DMS153 (cell line): ENCODE data around the gene SERPIND1.
"Not testable (repeated sequence)": the region's sequence is repeated elsewhere in the genome, so short reads cannot be mapped to it uniquely, and the experiment has no call there.

Experiments used
- DNase-seq: peaks from one replicate; lab custom pipeline; 2025; lab: John Stamatoyannopoulos, UW

SERPIND1 gene, protein sequence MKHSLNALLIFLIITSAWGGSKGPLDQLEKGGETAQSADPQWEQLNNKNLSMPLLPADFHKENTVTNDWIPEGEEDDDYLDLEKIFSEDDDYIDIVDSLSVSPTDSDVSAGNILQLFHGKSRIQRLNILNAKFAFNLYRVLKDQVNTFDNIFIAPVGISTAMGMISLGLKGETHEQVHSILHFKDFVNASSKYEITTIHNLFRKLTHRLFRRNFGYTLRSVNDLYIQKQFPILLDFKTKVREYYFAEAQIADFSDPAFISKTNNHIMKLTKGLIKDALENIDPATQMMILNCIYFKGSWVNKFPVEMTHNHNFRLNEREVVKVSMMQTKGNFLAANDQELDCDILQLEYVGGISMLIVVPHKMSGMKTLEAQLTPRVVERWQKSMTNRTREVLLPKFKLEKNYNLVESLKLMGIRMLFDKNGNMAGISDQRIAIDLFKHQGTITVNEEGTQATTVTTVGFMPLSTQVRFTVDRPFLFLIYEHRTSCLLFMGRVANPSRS

DNA sequence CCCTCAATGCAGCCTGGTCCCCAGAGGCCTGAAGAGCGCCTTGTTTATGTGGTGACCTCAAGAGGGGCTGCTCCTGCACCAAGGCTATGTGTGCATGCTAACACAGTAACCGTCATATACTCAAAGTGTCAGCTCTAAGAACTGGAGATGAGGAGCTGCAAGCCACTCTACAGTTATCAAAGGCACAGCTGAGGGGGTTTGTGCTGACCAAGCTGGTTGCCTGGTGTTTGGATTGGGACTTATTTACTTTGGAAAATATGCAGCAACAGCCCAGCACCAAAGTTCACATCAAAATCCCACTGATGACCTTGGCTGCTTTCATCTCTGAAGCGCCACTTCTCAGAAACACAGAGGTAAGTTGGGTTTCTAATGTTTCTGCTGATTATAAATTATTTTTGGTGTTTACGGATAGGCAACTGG, at the start of gene SERPIND1:
Gene SERPIND1, plus strand, starts transcription at position 321 of the 420 bp plus-strand sequence. CDS start 5,200 bp downstream, outside the sequence.
- no peak for DNase-seq

DNA sequence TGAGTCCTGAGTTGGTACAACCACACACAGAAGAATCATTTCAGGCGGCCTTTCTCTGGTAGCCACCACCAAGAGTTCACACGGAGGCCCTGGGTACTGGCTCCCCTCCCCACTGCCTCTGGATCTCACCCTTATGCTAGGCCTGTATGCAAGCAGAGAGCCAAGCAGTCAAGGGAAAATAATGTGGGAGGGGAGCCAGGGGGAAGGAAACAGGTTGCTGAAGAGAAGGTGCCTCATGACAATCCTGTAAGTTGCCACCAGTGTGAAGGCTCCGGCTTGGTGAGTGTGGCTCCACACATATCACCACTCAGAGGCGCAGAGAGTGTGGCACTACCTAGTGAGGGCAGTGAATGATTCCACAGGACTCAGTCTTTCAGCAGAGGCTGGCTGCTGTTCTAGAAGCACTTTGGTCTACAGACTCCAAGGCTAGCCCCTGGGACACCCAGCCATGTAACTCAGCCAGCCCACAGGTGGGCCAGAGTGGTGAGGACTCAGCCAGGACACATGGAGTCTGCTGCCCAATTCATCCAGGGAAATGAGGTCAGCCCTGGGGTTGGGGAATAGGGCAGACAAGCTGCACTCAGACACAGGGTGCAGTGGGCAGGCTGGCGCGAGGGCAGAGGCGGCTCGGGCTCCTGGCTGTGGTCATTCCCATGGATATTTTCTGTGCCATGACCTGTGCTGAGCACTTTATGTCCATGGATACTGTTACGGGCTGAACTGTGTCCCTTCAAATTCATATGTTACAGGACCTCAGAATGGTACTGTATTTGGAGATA, 49.0 kb upstream of the SERPIND1 start:
- DNase-seq: no peak

- DNase-seq: no peak
Measured at GRCh38 chr22:20725987-20726558, 47.8 kb upstream of the SERPIND1 start.

DNA sequence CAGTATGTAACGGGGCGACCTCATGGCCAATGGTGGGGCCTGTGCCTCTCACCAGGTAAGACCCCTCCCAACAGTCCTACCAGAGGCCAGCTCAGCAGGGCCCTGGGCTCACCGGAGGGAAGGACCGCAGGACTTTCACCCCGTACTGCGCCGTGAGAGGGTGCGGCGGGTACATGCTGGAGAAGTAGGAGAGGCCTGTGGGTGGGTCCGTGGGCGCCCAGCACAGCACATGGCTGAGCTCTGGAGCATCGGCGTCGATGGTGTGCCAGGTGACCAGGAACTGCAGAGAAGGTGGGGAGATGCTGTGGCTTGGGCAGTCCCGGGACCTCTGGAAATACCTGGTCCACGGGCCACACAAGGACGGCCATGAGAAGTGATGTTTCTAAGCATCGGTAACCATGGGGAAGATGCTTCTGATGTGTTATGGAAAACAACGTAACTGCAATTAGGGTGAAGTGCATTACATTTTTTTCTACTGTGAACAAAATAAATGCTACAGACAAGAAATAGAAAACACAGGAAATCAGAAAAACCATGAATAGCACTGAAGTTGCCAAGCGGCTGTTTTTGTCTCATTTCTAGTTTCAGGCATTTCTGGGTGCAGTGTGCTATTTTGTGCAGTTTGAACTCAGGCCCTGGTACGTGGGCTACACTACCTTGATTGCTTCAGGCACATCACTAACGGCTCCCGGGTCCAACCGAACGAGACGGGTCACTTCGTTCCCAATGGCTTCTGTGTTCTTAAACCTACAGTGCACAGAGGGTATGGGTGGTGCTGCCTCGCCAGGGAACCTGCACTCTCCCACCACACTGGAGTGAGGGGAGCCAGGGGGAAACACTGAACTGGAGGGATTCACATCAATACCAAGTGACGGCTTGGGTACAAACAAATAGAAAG, 46.5 kb upstream of the SERPIND1 start:
- no peak for DNase-seq

GRCh38 chr22:20728523-20729190, 45.3 kb upstream of the SERPIND1 start:
- no peak for DNase-seq

- no peak for DNase-seq
Measured at GRCh38 chr22:20729194-20729593, 44.7 kb upstream of the SERPIND1 start.

- DNase-seq: not testable (repeated sequence)
Measured at GRCh38 chr22:20732431-20732830, 41.5 kb upstream of the SERPIND1 start.

GRCh38 chr22:20735356-20736162, 38.4 kb upstream of the SERPIND1 start:
- not testable (repeated sequence) for DNase-seq

DNA sequence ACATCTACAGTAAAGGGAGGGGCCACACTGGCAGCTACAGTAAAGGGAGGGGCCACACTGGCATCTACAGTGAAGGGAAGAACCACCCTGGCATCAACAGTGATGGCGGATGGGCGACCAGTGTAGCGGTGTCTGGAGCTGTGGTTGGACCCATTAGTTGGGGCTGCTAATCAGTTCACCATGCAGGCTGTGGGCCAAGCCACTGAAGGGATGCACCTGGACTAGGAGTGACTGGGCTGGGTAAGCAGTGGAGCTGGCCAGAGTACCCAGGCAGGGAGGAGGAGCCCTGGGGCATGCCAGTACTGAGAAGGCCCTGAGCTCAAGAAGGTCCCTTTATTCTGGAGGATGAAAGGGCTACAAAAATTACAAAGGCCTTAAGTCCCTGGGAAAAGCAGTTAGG, 37.0 kb upstream of the SERPIND1 start:
- DNase-seq: not testable (repeated sequence)

- DNase-seq: no peak
Measured at GRCh38 chr22:20738394-20739089, 35.4 kb upstream of the SERPIND1 start.

DNA sequence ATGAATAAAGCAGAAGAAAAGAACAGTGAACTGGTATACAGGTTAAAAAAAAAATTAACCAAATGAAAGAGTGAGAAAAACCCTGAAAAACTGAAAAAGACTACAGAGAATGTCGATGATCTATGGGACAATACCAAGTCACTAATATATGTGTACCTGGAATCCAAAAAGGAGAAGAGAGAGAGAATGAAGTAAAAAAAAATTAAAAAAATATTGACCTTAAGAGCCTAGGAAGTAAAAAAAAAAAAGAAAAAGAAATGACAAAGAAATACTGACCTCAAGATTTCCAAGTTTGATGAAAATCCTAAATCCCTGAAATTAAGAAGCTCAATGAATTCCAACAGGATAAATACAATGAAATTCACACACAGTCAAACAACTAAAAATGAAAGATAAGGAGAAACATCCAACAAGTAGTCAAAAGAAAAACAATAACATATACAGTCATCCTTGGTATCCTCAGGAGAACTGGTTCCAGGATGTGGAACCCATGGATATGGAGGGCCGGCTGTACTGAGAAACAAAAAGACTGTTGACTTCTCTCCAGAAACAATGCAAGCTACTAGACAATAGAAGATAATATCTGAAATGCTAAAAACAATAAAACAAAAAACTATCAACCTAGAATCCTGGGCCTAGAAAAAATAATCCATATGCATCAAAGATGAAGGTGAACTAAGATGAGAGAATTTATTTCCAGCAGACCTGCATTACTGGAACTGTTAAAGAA, 33.5 kb upstream of the SERPIND1 start:
- DNase-seq: no peak

DNA sequence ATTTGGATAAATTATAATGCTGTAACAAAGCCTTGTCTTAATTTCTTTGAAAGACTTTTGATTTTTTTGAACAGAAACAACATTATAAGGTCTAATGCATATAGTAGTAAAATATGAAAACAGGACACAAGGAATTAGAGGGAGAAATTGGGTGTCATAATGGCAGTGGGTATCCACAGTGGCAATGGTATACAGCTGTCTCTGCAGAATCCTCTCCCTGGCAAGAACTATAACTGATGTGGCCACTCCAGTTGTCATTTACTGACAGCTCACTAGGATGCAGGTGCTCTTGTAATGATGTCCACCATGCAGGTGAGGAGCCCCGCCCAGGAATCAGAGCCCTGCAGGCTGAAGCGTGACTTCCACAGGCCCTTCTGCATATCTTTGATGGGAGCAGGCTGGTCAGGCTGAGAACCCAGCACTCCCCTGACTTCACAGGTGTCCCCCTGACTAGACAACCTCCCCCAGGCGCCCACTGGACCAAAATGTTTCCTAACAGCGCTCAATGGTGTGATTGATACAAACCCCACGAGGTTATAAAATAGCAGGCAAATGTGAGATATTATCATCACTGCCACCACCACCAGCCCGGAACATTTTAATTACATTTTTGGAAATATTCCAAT, 32.8 kb upstream of the SERPIND1 start:
- DNase-seq: no peak

- no peak for DNase-seq
Measured at GRCh38 chr22:20741634-20742581, 32.0 kb upstream of the SERPIND1 start.

DNA sequence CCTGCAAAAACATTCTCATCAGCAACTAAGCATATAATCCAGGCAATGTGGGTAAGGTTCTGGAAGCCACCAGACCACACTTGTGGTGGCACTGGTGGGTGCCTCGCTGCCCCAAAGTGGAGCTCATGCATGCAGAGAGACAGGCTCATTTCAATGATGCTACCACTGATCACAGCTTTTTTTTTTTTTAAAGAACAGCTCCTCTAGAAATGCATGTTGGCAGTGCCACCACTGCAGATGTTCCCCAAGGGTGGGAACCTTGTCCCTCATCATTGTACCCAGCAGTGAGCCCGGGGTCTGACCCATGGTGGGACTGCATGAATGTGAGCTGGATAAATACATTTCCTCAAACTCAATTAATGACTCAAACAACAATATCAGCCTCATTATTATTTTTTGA, 31.1 kb upstream of the SERPIND1 start:
- no peak for DNase-seq

DNA sequence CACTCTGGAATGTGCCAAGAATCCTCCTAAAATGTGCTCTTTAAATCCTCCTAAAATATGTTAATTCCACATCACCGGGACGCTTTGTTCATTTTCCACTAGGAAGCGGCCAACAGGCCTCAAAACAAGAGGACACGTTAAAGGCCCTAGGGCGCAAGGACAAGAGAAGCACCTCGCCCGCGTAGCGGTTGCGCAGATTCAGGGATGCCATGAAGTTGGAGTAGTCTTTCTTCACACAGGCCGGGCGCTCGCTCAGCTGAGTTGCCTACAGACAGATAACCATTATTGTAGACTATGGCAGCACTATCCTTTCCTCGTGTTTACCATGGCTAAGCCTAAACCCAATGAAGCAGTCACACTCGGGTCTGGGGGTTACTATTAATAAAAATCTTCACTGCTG, 29.5 kb upstream of the SERPIND1 start:
- no peak for DNase-seq

DNA sequence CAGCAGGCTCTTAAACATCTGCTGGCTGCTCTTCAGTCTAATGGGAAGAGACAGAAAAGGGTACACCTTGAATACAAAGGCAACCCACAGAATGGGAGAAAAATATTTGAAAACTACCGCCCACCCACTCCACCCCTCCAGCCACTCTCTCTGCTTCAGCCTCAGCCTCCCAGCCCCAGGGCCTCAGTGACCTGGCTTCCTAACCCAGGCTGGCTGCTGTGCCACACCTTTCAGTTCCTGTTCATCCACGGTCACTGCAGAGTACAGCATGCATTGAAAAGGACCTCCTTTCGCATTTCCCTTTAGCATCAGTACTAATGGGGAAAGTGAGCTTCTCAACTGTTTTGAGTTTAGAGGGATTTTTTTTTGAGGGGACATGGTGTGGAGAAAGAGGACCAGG, 28.8 kb upstream of the SERPIND1 start:
- no peak for DNase-seq
